Measurements from ENCODE around the gene AMIGO1. TPM values are rescaled to one million over a fixed set of nuclear protein-coding genes. Genes with fewer than 3 reads are reported as not detected.

Gene AMIGO1
- total and polyA plus RNA-seq, 4 donors = 2.4 to 6.3 (median 3.4) TPM

GRCh38 chr1:109537450-109538178 is 28.1 kb upstream of the AMIGO1 start:
- H3K27me3 ChIP-seq (ENCODE audit: control insufficient read depth in 3 of 3, insufficient read depth in 3 of 3, low read length in 2 of 3) = peaks cover 0 to 3% (median 0%) of the 10 kb centered on the region in 3 donors
- ATAC-seq (ENCODE audit: insufficient read depth, low FRiP score) (no peak), DNase-seq (no peak)
- WGBS, 2 donors = 83 to 93% methylated on average over 9 of the region's 9 CpGs
- H3K9me3 ChIP-seq (ENCODE audit: control insufficient read depth in 4 of 4, insufficient read depth in 3 of 4, low read length in 3 of 4) = no peaks in the 10 kb centered on the region
- TF ChIP-seq CTCF (IDR thresholded peaks at IDR 0.05; ENCODE audit: control extremely low read depth, extremely low read depth) = no peak
- H3K4me3 ChIP-seq = no peak overlapping the region
- H3K27ac ChIP-seq (ENCODE audit: low read depth in 1 of 2, low read length in 1 of 2) = no peak overlapping the region
- H3K4me1 ChIP-seq (ENCODE audit: control insufficient read depth in 5 of 5, insufficient read depth in 5 of 5, low read length in 5 of 5) = peaks cover 0 to 2% (median 0%) of the 10 kb centered on the region in 5 donors
- no peak overlapping the region for H3K9ac ChIP-seq (ENCODE audit: insufficient read depth in 1 of 2, low read length in 2 of 2)
- no peaks in the 10 kb centered on the region for H3K36me3 ChIP-seq (ENCODE audit: control insufficient read depth in 4 of 4, insufficient read depth in 4 of 4, low read length in 4 of 4)

GRCh38 chr1:109535971-109536491 is 26.5 kb upstream of the AMIGO1 start:
- no peak for ATAC-seq (ENCODE audit: insufficient read depth, low FRiP score)

GRCh38 chr1:109535481-109535880 is 26.0 kb upstream of the AMIGO1 start:
- TF ChIP-seq CTCF (IDR thresholded peaks at IDR 0.05; ENCODE audit: control extremely low read depth, extremely low read depth) = no peak
- H3K27ac ChIP-seq (ENCODE audit: low read depth in 1 of 2, low read length in 1 of 2) = no peak overlapping the region
- 78 to 82% methylated on average over 4 of the region's 4 CpGs for WGBS, 2 donors

More at GRCh38 chr1:109535971-109536491, 26.5 kb upstream of the AMIGO1 start:
- no peak for TF ChIP-seq CTCF (IDR thresholded peaks at IDR 0.05; ENCODE audit: control extremely low read depth, extremely low read depth)
- Histone ChIP-seq H3K9ac (ENCODE audit: insufficient read depth in 1 of 2, low read length in 2 of 2) (no peak overlapping the region), H3K36me3 (ENCODE audit: control insufficient read depth in 4 of 4, insufficient read depth in 4 of 4, low read length in 4 of 4) (no peaks in the 10 kb centered on the region), H3K27ac (ENCODE audit: low read depth in 1 of 2, low read length in 1 of 2) (no peak overlapping the region), H3K27me3 (ENCODE audit: control insufficient read depth in 3 of 3, insufficient read depth in 3 of 3, low read length in 2 of 3) (peaks cover 0 to 3% (median 0%) of the 10 kb centered on the region in 3 donors), H3K9me3 (ENCODE audit: control insufficient read depth in 4 of 4, insufficient read depth in 3 of 4, low read length in 3 of 4) (no peaks in the 10 kb centered on the region), H3K4me1 (ENCODE audit: control insufficient read depth in 5 of 5, insufficient read depth in 5 of 5, low read length in 5 of 5) (peaks cover 0 to 8% (median 0%) of the 10 kb centered on the region in 5 donors), H3K4me3 (no peak overlapping the region)
- 73 to 84% methylated on average over 5 of the region's 5 CpGs for WGBS, 2 donors
- no peak for DNase-seq

More at GRCh38 chr1:109535481-109535880, 26.0 kb upstream of the AMIGO1 start:
- no peaks in the 10 kb centered on the region for H3K27me3 ChIP-seq (ENCODE audit: control insufficient read depth in 3 of 3, insufficient read depth in 3 of 3, low read length in 2 of 3)
- no peak overlapping the region for H3K9ac ChIP-seq (ENCODE audit: insufficient read depth in 1 of 2, low read length in 2 of 2)
- no peak overlapping the region for H3K4me3 ChIP-seq
- H3K36me3 ChIP-seq (ENCODE audit: control insufficient read depth in 4 of 4, insufficient read depth in 4 of 4, low read length in 4 of 4) = no peaks in the 10 kb centered on the region
- ATAC-seq (ENCODE audit: insufficient read depth, low FRiP score) (no peak), DNase-seq (no peak)
- no peaks in the 10 kb centered on the region for H3K9me3 ChIP-seq (ENCODE audit: control insufficient read depth in 4 of 4, insufficient read depth in 3 of 4, low read length in 3 of 4)
- peaks cover 0 to 13% (median 1%) of the 10 kb centered on the region in 5 donors for H3K4me1 ChIP-seq (ENCODE audit: control insufficient read depth in 5 of 5, insufficient read depth in 5 of 5, low read length in 5 of 5)

Measured in lung (tissue), 12 donors.